22Rv1 (cell line): Measurements from ENCODE around the gene DLD.

Source experiments
- CTCF ChIP-seq: fragments of 450-650 bp; IDR thresholded peaks from 2 replicates; pipeline ENCODE4 v1.5.1; 2017; ENCODE audit warnings: mild to moderate bottlenecking
- ZFX ChIP-seq: fragments of 450-650 bp; IDR thresholded peaks from 2 replicates; pipeline ENCODE4 v1.6.1; 2017; ENCODE audit warnings: antibody characterized with exemption, borderline replicate concordance

- TF ChIP-seq CTCF (no peak), ZFX (no peak)
Observed at GRCh38 chr7:107854989-107855388, 36.0 kb upstream of the DLD start.
